GM23248 (cell line): Measurements from ENCODE around the gene KCNJ6.

Experiments used
- EZH2 ChIP-seq: fragments of 200-600 bp; sonication (generic); IDR thresholded peaks from 2 replicates; pipeline ENCODE4 v1.6.1; 2018; ENCODE audit warnings: antibody characterized with exemption, mild to moderate bottlenecking; ENCODE audit not compliant: insufficient read depth, poor library complexity, severe bottlenecking
- EZH2phosphoT487 ChIP-seq: fragments of 200-600 bp; sonication (generic); IDR thresholded peaks from 2 replicates; pipeline ENCODE4 v1.6.1; 2018; ENCODE audit warnings: antibody characterized with exemption, moderate library complexity, mild to moderate bottlenecking, low read depth; ENCODE audit not compliant: insufficient read depth

GRCh38 chr21:37561506-37561905 lies 354.8 kb downstream of the KCNJ6 start:
- no peak for TF ChIP-seq EZH2
- no peak for TF ChIP-seq EZH2phosphoT487
